Upper lobe of right lung (tissue), 1 donor: Measurements from ENCODE around the gene HMG20A. TPM values are rescaled to one million over a fixed set of nuclear protein-coding genes. Genes with fewer than 3 reads are reported as not detected.

Source experiments
- ATAC-seq: fragments of 200-7000 bp; cut with Tn5 transposase; one replicate; pipeline ENCODE4 v1.9.1; 2020; ENCODE audit warnings: mild to moderate bottlenecking, moderate library complexity
- DNase-seq: peaks from one replicate; pipeline ENCODE4 v3.0.0-alpha.2; 2020
- H3K27ac ChIP-seq: fragments of 200-600 bp; one replicate; pipeline ENCODE4 v1.8.0; 2022
- H3K27me3 ChIP-seq: fragments of 200-600 bp; one replicate; pipeline ENCODE4 v1.8.0; 2022; ENCODE audit warnings: mild to moderate bottlenecking
- H3K36me3 ChIP-seq: fragments of 200-600 bp; one replicate; pipeline ENCODE4 v1.8.0; 2022
- H3K4me1 ChIP-seq: fragments of 200-600 bp; one replicate; pipeline ENCODE4 v1.8.0; 2022
- H3K4me3 ChIP-seq: fragments of 200-600 bp; one replicate; pipeline ENCODE4 v1.8.0; 2022; ENCODE audit warnings: mild to moderate bottlenecking
- H3K9me3 ChIP-seq: fragments of 200-600 bp; one replicate; pipeline ENCODE4 v1.8.0; 2022
- CTCF ChIP-seq: fragments of 200-600 bp; IDR thresholded peaks from one replicate; pipeline ENCODE4 v1.8.0; 2022; ENCODE audit warnings: antibody characterized with exemption
- intact Hi-C: fragments of 100-400 bp; cut with DNase I; formaldehyde crosslinking; loops from one replicate; pipeline ENCODE4 v1.11.0; 2022
- total RNA-seq: library from RNA; stranded (reverse); fragmentation: NEBNext Ultra II Directional; extraction: Animal tissue kit (Norgen Biotek cat#: 25700); gene quantifications from one replicate; pipeline ENCODE4 v1.2.1, GENCODE V29; 2021
- donor health status: DM: no; HTN: yes; CAD: no; lungs with severe emphysema.

HMG20A gene
- total RNA-seq, 1 donor from 2014 or later: 41.9 TPM

GRCh38 chr15:77507911-77508310 lies 87.2 kb downstream of the HMG20A start:
- Histone ChIP-seq H3K27ac (peak overlapping the region; percentile 81), H3K4me3 (no peak overlapping the region), H3K4me1 (peaks cover 39% of the 10 kb centered on the region), H3K36me3 (no peaks in the 10 kb centered on the region), H3K9me3 (no peaks in the 10 kb centered on the region), H3K27me3 (no peaks in the 10 kb centered on the region)
- ATAC-seq (peak; percentile 47), DNase-seq (no peak)
- intact Hi-C loops: no loop called here
- no peak for TF ChIP-seq CTCF

- no peak overlapping the region for H3K4me3 ChIP-seq
- peak overlapping the region; percentile 81 for H3K27ac ChIP-seq
- no peak for ATAC-seq
- intact Hi-C loops: no loop called here
- no peaks in the 10 kb centered on the region for H3K27me3 ChIP-seq
- peaks cover 39% of the 10 kb centered on the region for H3K4me1 ChIP-seq
- peak; percentile 70 for DNase-seq
- TF ChIP-seq CTCF: no peak
- no peaks in the 10 kb centered on the region for H3K36me3 ChIP-seq
- H3K9me3 ChIP-seq: no peaks in the 10 kb centered on the region
Observed at GRCh38 chr15:77508541-77509243, 88.0 kb downstream of the HMG20A start.

- Histone ChIP-seq H3K9me3 (no peaks in the 10 kb centered on the region), H3K36me3 (no peaks in the 10 kb centered on the region), H3K4me1 (peaks cover 37% of the 10 kb centered on the region), H3K4me3 (no peak overlapping the region), H3K27me3 (no peaks in the 10 kb centered on the region), H3K27ac (peak overlapping the region; percentile 17)
- no peak for TF ChIP-seq CTCF
- ATAC-seq (no peak), DNase-seq (no peak)
- intact Hi-C loops: no loop called here
Observed at GRCh38 chr15:77510066-77511057, 89.7 kb downstream of the HMG20A start.

GRCh38 chr15:77511869-77512268 lies 91.2 kb downstream of the HMG20A start:
- H3K9me3 ChIP-seq: no peaks in the 10 kb centered on the region
- no peak for ATAC-seq
- TF ChIP-seq CTCF: no peak

GRCh38 chr15:77513226-77513625 lies 92.5 kb downstream of the HMG20A start:
- Histone ChIP-seq H3K36me3 (no peaks in the 10 kb centered on the region), H3K9me3 (no peaks in the 10 kb centered on the region), H3K4me3 (no peak overlapping the region), H3K27ac (no peak overlapping the region), H3K27me3 (no peaks in the 10 kb centered on the region), H3K4me1 (peaks cover 10% of the 10 kb centered on the region)
- TF ChIP-seq CTCF: no peak
- intact Hi-C loops: no loop called here
- no peak for DNase-seq
- no peak for ATAC-seq

More at GRCh38 chr15:77511869-77512268, 91.2 kb downstream of the HMG20A start:
- Histone ChIP-seq H3K27ac (no peak overlapping the region), H3K4me3 (no peak overlapping the region), H3K4me1 (peaks cover 24% of the 10 kb centered on the region), H3K36me3 (no peaks in the 10 kb centered on the region), H3K27me3 (no peaks in the 10 kb centered on the region)
- no peak for DNase-seq
- intact Hi-C loops: no loop called here
